Medulla oblongata (tissue), 1 donor: ENCODE results near the gene SLFN5.
"Not testable (repeated sequence)": the region's sequence is repeated elsewhere in the genome, so short reads cannot be mapped to it uniquely, and the experiment has no call there.

Experiments used
- DNase-seq: peaks from one replicate; pipeline ENCODE4 v3.0.0-alpha.2; 2015; ENCODE audit errors: extremely low spot score

Gene SLFN5

DNA sequence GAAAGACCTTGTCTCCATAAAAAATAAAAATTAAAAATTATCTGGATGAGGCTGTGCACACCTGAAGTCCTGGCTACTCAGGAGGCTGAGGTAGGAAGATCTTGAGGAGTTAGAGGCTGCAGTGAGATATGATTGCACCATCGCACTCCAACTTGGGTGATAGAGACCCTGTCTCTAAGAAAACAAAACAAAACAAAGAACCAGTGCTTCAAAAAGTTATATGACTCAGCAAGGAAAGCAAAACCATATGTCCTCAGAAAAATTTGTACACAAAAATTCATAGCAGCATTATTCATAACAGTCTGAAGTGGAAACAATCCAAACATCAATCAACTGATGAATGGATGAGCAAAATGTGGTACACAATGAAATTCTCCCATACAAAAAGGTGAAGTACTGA is 48.9 kb downstream of the SLFN5 start:
- DNase-seq: no peak

DNA sequence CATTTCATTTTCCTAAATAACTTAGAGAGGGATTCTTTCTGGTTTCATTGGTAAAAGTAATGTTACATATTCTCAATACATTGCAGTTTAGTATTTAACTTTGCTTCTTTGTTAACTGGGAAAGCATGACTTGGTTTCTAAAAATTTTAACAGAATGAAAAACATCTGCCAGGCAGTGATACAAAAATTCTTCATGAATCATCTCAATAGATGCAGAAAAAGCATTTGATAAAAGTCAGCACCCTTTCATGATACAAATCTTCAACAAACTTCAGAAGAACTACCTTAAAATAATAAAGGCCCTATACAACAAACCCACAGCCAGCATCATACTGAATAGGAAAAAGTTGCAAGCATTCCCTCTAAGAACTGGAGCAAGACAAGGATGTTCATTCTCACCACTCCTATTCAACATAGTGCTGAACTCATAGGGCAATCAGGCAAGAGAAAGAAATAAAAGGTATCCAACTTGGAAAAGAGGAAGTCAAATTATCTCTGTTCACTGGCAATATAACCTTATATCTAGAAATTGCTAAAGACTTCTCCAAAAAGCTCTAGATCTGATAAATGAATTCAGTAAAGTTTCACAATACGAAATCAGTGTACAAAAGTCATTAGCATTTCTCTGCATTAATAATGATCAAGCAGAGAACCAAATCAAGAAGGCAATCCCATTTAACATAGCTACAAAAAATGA is 50.4 kb downstream of the SLFN5 start:
- DNase-seq: no peak

- no peak for DNase-seq
These were observed 51.9 kb downstream of the SLFN5 start for GRCh38 chr17:35294756-35295155.

DNA sequence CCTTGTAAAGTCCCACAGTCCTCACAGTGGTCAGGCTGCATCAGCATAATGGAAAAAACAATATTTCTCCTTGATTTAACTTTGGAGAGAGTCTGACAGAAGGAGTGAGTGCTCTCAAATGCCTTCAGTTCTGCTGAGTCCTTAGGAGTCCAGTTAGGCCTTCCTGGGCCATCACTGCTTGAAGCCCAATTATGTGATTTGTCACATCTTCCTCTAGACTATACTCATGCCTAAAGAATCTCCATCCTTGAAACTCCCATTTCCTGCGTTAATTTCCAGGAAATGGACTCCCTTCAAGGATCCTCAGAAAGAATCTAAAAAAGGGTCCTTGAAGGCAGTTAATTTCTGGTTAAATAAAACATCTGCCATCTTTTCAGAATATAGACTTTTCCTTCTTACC is 52.8 kb downstream of the SLFN5 start:
- no peak for DNase-seq

- DNase-seq: no peak
These were observed 54.8 kb downstream of the SLFN5 start for GRCh38 chr17:35297666-35298065.

- DNase-seq: no peak
These were observed 55.8 kb downstream of the SLFN5 start for GRCh38 chr17:35298639-35299038.

GRCh38 chr17:35299135-35299534 is 56.3 kb downstream of the SLFN5 start:
- no peak for DNase-seq

GRCh38 chr17:35309345-35309744 is 66.5 kb downstream of the SLFN5 start:
- not testable (repeated sequence) for DNase-seq

DNA sequence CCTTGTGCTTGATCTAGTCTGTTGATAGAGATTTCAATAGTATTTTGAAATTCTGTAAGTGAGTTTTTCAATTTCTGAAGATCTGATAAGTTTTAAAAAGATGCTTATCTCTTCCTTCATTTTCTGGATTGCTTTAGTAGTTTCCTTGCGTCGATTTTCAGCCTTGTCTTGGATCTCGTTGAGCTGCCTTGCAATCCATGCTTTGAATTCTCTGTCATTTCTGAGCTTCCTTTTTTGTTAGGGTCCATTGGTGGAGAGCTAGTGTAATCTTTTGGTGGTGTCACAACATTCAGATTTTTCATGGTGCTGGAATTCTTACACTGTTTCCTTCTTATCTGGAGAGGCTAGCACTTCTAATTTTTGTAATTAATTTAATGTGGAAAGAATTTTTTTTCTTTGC is 69.5 kb downstream of the SLFN5 start:
- no peak for DNase-seq

DNA sequence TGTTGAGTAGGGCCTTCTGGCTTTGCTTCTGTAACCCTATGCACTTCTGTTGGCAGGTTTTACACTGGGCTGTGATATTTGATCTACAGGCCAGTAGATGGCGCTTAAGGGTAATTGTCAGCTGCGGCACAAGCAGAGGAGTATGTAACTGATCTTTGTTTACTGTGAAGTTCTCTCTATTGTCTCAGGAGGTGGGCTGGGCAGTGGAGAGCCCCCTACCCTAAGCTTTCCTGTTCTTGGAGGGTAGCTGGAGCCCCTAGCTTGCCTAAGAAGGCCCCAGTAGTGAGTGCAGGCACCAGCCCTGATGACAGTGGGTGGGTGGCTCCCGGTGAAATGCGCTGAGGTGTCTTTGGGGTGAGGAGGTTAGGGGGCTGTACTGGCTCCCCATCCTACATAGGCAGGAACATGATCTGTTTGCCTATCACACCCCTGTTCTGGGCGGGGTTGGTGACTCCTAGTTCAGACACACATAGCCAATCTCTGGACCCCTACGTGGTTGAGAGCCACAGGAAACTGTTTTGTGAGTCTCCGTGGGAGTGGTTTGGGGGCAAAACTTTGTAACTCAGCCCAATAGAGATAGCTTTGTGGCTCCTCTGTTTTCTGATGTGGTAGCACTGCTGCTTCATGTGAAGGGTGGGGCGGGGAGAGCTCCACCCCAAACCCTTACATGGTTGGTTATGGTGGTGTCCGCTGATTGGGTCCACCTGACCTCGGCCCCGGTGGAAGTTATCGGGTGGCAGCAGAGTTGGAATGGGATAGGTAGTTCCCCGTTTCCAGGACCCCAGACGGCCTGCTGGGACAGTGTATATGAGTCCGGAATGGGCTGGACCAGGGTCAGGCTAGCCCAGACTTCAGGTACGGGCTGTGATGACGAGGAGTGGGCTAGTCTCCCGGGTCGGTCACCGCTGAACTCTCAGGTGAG is 70.2 kb downstream of the SLFN5 start:
- DNase-seq: peak; percentile 77

DNA sequence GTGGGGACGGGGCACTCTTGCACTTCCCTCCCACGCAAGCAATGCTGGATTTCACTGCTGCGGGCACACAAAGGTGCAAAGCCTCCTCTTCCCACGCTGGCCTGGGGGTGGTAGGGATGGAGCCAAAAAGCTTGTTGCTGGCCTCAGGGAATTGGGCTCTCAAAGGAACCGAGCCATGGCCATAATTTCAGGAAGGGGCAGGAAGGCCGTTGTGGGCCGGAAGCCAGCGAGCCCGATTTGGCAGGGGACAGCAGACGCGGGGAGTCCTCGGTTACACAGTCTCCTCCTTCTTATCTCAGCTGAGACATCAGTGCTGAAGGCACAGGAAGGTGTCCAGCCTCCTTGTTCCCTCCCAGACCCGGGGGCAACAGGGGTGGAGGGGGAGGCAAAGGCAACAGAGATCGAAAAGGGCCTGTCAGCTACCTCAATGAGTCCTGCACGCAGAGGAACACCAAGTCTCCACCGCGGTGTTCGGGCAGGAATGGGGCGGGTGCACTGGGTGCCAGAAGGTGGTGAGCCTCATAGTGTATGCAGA is 71.1 kb downstream of the SLFN5 start:
- no peak for DNase-seq

GRCh38 chr17:35314415-35315216 is 71.7 kb downstream of the SLFN5 start:
- DNase-seq: no peak

- DNase-seq: no peak
These were observed 72.4 kb downstream of the SLFN5 start for GRCh38 chr17:35315283-35315682.

GRCh38 chr17:35315971-35316370 is 73.1 kb downstream of the SLFN5 start:
- no peak for DNase-seq

DNA sequence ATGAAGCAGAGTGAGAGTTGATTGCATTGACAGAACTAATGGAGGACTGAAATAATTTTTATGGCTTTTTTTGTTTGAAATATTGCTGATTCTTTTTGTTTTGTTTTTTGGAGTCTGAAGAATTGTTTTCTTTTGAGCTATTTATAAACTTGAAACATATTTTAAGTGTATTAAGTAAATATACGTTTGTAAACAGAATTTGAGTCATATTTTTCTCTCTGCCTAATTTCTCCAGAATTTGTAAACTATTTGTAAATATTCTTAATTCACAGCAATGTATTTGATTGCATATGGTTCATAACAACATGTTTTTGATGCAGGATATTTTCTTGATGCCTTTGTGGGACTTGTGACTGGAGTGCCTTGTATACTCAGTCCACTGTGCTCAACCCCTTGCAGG is 79.9 kb downstream of the SLFN5 start:
- DNase-seq: no peak
